Smooth muscle cell (in vitro differentiated cells): ENCODE data around the gene LHX4. TPM values are rescaled to one million over a fixed set of nuclear protein-coding genes. Genes with fewer than 3 reads are reported as not detected.

Source experiments
- DNase-seq: peaks from one replicate; lab custom pipeline; 2025; ENCODE audit not compliant: unreplicated experiment; lab: John Stamatoyannopoulos, UW
- H2AFZ ChIP-seq: fragments of 200-600 bp; sonication (generic); 2 replicates; pipeline ENCODE4 v1.6.0; 2016; ENCODE audit warnings: antibody characterized with exemption, low read depth, mild to moderate bottlenecking
- H3F3A ChIP-seq: fragments of 200-600 bp; sonication (generic); 2 replicates; pipeline ENCODE4 v1.6.0; 2017; ENCODE audit warnings: antibody characterized with exemption, low read depth
- H3K27ac ChIP-seq: fragments of 200-600 bp; sonication (generic); 2 replicates; pipeline ENCODE4 v1.5.1; 2016; ENCODE audit warnings: low read depth, mild to moderate bottlenecking
- H3K27me3 ChIP-seq: fragments of 200-600 bp; sonication (generic); 2 replicates; pipeline ENCODE4 v1.6.1; 2016; ENCODE audit warnings: low read depth, mild to moderate bottlenecking
- H3K36me3 ChIP-seq: fragments of 200-600 bp; sonication (generic); 2 replicates; pipeline ENCODE4 v1.5.1; 2016; ENCODE audit warnings: low read depth
- H3K4me1 ChIP-seq: fragments of 200-600 bp; sonication (generic); 2 replicates; pipeline ENCODE4 v1.5.1; 2016; ENCODE audit warnings: low read depth
- H3K4me2 ChIP-seq: fragments of 200-600 bp; sonication (generic); 2 replicates; pipeline ENCODE4 v1.6.0; 2016; ENCODE audit warnings: mild to moderate bottlenecking
- H3K4me3 ChIP-seq: fragments of 200-600 bp; sonication (generic); 2 replicates; pipeline ENCODE4 v1.5.1; 2016; ENCODE audit warnings: mild to moderate bottlenecking
- H3K79me2 ChIP-seq: fragments of 200-600 bp; sonication (generic); 2 replicates; pipeline ENCODE4 v1.6.0; 2016; ENCODE audit warnings: low read depth, mild to moderate bottlenecking
- H3K9ac ChIP-seq: fragments of 200-600 bp; sonication (generic); 2 replicates; pipeline ENCODE4 v1.6.0; 2016; ENCODE audit warnings: low read depth
- H3K9me3 ChIP-seq: fragments of 200-600 bp; sonication (generic); replicated peaks from 2 replicates; pipeline ENCODE4 v1.5.1; 2016; ENCODE audit warnings: low read depth
- H4K20me1 ChIP-seq: fragments of 200-600 bp; sonication (generic); 2 replicates; pipeline ENCODE4 v1.6.0; 2016; ENCODE audit warnings: low read depth
- CTCF ChIP-seq: fragments of 200-600 bp; sonication (generic); IDR thresholded peaks from 2 replicates; pipeline ENCODE4 v1.5.1; 2017; ENCODE audit warnings: borderline replicate concordance, mild to moderate bottlenecking, antibody characterized with exemption; ENCODE audit not compliant: insufficient read depth, poor library complexity, severe bottlenecking
- WGBS: methylation state at CpG from one replicate; pipeline ENCODE4 v1.1.7; 2016; ENCODE audit warnings: low lambda C conversion rate; 5-methylcytosine and 5-hydroxymethylcytosine counted together
- polyA plus RNA-seq: library from polyadenylated mRNA; unstranded; fragments of >200 nt; fragmentation: Nextera tagmentation; extraction: Ambion mirVana; gene quantifications from 2 replicates; pipeline ENCODE4 v1.2.1, GENCODE V29; 2016
- total RNA-seq: library from RNA; depleted of rRNA; stranded (reverse); fragments of >200 nt; gene quantifications from 2 replicates; pipeline ENCODE4 v1.2.3, GENCODE V29; 2014

Gene LHX4
- total and polyA plus RNA-seq, 2 experiments from 2014 or later, result not detected

DNA sequence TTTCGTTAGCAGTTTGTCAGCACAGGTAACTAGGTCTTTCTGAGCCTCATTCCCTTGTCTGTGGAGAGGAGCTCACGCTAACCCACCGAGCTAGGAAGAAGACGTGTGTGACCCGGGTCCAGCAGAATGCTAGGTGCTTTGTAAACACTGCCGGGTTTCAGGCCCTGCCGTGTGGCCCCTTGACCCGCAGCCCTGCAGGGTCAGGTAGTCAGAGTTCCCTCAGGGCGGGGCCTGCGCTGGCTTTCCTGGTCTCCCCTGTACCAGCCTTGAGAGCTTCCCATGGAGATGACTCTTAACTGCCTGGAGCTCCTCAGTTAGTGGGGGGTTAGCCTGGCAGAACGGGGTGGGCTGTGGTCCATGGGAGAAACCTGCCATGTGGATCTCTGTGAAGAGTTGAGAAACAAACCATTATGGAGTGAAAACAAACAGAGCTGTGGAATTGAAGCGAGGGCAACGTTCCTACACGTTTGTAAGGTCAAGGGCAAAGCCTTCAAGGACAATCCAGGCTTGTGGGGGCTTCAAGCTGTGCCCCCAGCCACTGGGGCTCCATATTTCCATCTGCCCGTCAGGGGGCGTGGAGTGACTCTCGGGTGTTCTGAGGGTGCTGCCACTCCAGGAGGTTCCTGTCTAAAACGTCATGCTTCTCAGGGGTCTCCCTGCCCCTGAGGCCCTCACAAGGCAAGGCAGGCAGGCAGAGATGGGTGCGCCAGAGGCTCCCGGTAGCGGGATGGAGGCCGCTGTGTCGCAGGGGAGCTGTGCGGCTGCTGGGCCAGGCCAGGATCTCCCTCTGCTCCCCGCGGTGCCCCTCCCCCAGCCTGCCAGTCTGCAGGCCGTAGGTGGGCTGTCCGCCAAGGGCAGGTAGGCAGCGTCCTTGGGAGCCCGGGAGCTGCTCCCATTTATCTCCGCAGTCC, 23.8 kb downstream of the LHX4 start:
- Histone ChIP-seq H4K20me1 (no peaks in the 10 kb centered on the region), H3K4me2 (no peak overlapping the region), H3K4me1 (no peaks in the 10 kb centered on the region), H3F3A (no peaks in the 10 kb centered on the region), H3K79me2 (no peaks in the 10 kb centered on the region), H3K9me3 (no peaks in the 10 kb centered on the region), H3K9ac (no peak overlapping the region), H3K27me3 (no peaks in the 10 kb centered on the region), H2AFZ (no peak overlapping the region), H3K27ac (no peak overlapping the region), H3K4me3 (no peak overlapping the region), H3K36me3 (no peaks in the 10 kb centered on the region)
- no peak for DNase-seq
- no peak for TF ChIP-seq CTCF
- WGBS, result 85% methylated on average over 31 of the region's 31 CpGs

GRCh38 chr1:180254496-180254819, 24.4 kb downstream of the LHX4 start:
- H4K20me1 ChIP-seq, result no peaks in the 10 kb centered on the region
- no peak for DNase-seq
- H3F3A ChIP-seq, result no peaks in the 10 kb centered on the region
- H3K9me3 ChIP-seq, result no peaks in the 10 kb centered on the region
- 93% methylated on average over 9 of the region's 9 CpGs for WGBS
- H3K27me3 ChIP-seq, result no peaks in the 10 kb centered on the region
- no peak overlapping the region for H2AFZ ChIP-seq
- no peaks in the 10 kb centered on the region for H3K36me3 ChIP-seq
- H3K9ac ChIP-seq, result no peak overlapping the region
- no peak overlapping the region for H3K4me2 ChIP-seq
- no peaks in the 10 kb centered on the region for H3K79me2 ChIP-seq
- H3K4me3 ChIP-seq, result no peak overlapping the region
- no peak overlapping the region for H3K27ac ChIP-seq
- no peaks in the 10 kb centered on the region for H3K4me1 ChIP-seq
- no peak for TF ChIP-seq CTCF

- 94% methylated on average over 11 of the region's 11 CpGs for WGBS
Measured at GRCh38 chr1:180254854-180255253, 24.8 kb downstream of the LHX4 start.

More at GRCh38 chr1:180254854-180255253, 24.8 kb downstream of the LHX4 start:
- Histone ChIP-seq H3K4me1 (no peaks in the 10 kb centered on the region), H3K79me2 (no peaks in the 10 kb centered on the region), H3K9ac (no peak overlapping the region), H3K4me3 (no peak overlapping the region), H3K9me3 (no peaks in the 10 kb centered on the region), H3K27ac (no peak overlapping the region), H3K4me2 (no peak overlapping the region), H3K27me3 (no peaks in the 10 kb centered on the region), H3F3A (no peaks in the 10 kb centered on the region), H2AFZ (no peak overlapping the region), H4K20me1 (no peaks in the 10 kb centered on the region), H3K36me3 (no peaks in the 10 kb centered on the region)
- DNase-seq, result no peak
- TF ChIP-seq CTCF, result no peak
